ENCODE data around the gene ZNF213.

ZNF213 gene, protein sequence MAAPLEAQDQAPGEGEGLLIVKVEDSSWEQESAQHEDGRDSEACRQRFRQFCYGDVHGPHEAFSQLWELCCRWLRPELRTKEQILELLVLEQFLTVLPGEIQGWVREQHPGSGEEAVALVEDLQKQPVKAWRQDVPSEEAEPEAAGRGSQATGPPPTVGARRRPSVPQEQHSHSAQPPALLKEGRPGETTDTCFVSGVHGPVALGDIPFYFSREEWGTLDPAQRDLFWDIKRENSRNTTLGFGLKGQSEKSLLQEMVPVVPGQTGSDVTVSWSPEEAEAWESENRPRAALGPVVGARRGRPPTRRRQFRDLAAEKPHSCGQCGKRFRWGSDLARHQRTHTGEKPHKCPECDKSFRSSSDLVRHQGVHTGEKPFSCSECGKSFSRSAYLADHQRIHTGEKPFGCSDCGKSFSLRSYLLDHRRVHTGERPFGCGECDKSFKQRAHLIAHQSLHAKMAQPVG

GRCh38 chr16:3134338-3135125 is at the start of gene ZNF213:
Gene ZNF213, plus strand, starts transcription at chr16:3135029. Its CDS starts 2,252 bp downstream, at chr16:3137281.
- peaks cover 5% of the 10 kb centered on the region for H3K27me3 ChIP-seq (ENCODE audit: insufficient read depth, low read length, poor library complexity, severe bottlenecking)
- no peak for TF ChIP-seq CTCF (conservative IDR thresholded peaks at IDR 0.05; ENCODE audit: low read length)
- no peak for TF ChIP-seq EZH2phosphoT487 (IDR thresholded peaks at IDR 0.05; ENCODE audit: borderline replicate concordance)
- no peaks in the 10 kb centered on the region for H3K36me3 ChIP-seq (ENCODE audit: insufficient read depth, low read length)
- no peaks in the 10 kb centered on the region for H4K20me1 ChIP-seq (ENCODE audit: insufficient read depth, low read length, poor library complexity, severe bottlenecking)
- H3K9me2 ChIP-seq (replicated peaks; ENCODE audit: low read depth, low read length) = no peaks in the 10 kb centered on the region
- H3K4me2 ChIP-seq (ENCODE audit: low read depth, low read length, poor library complexity, severe bottlenecking) = peak within 1 kb of the TSS; percentile 87
- peak within 1 kb of the TSS; percentile 90 for H3K4me3 ChIP-seq (ENCODE audit: low read length, poor library complexity, severe bottlenecking)
- no peaks in the 10 kb centered on the region for H3K4me1 ChIP-seq (ENCODE audit: insufficient read depth, low read length, poor library complexity, severe bottlenecking)
- peak within 1 kb of the TSS; percentile 82 for H2AFZ ChIP-seq (ENCODE audit: low read length)
- no peaks in the 10 kb centered on the region for H3F3A ChIP-seq (ENCODE audit: low read depth)
- H3K9me3 ChIP-seq (ENCODE audit: insufficient read depth, low read depth, low read length) = no peaks in the 10 kb centered on the region
- H3K79me2 ChIP-seq (ENCODE audit: insufficient read depth, low read length) = peaks cover 32% of the 10 kb centered on the region
- peak within 1 kb of the TSS; percentile 95 for H3K9ac ChIP-seq (ENCODE audit: low read depth, low read length, poor library complexity, severe bottlenecking)

- TF ChIP-seq EZH2phosphoT487 (IDR thresholded peaks at IDR 0.05; ENCODE audit: borderline replicate concordance) (no peak), CTCF (conservative IDR thresholded peaks at IDR 0.05; ENCODE audit: low read length) (no peak)
- Histone ChIP-seq H3K4me3 (ENCODE audit: low read length, poor library complexity, severe bottlenecking) (no peak overlapping the region), H3K36me3 (ENCODE audit: insufficient read depth, low read length) (no peaks in the 10 kb centered on the region), H3K4me1 (ENCODE audit: insufficient read depth, low read length, poor library complexity, severe bottlenecking) (peaks cover 15% of the 10 kb centered on the region), H3K4me2 (ENCODE audit: low read depth, low read length, poor library complexity, severe bottlenecking) (no peak overlapping the region), H3F3A (ENCODE audit: low read depth) (no peaks in the 10 kb centered on the region), H2AFZ (ENCODE audit: low read length) (no peak overlapping the region), H4K20me1 (ENCODE audit: insufficient read depth, low read length, poor library complexity, severe bottlenecking) (no peaks in the 10 kb centered on the region), H3K9me2 (replicated peaks; ENCODE audit: low read depth, low read length) (no peaks in the 10 kb centered on the region), H3K79me2 (ENCODE audit: insufficient read depth, low read length) (no peaks in the 10 kb centered on the region), H3K9me3 (ENCODE audit: insufficient read depth, low read depth, low read length) (no peaks in the 10 kb centered on the region), H3K9ac (ENCODE audit: low read depth, low read length, poor library complexity, severe bottlenecking) (peak overlapping the region; percentile 46), H3K27me3 (ENCODE audit: insufficient read depth, low read length, poor library complexity, severe bottlenecking) (no peaks in the 10 kb centered on the region)
Measured at GRCh38 chr16:3085868-3086595, 48.8 kb upstream of the ZNF213 start.

GRCh38 chr16:3086596-3087242 is 48.1 kb upstream of the ZNF213 start:
- Histone ChIP-seq H3K9me3 (ENCODE audit: insufficient read depth, low read depth, low read length) (no peaks in the 10 kb centered on the region), H3K4me1 (ENCODE audit: insufficient read depth, low read length, poor library complexity, severe bottlenecking) (peaks cover 15% of the 10 kb centered on the region), H3K36me3 (ENCODE audit: insufficient read depth, low read length) (no peaks in the 10 kb centered on the region), H2AFZ (ENCODE audit: low read length) (0 out of 2 replicates have a peak overlapping the region, but pooled peaks have one; percentile 27), H3K79me2 (ENCODE audit: insufficient read depth, low read length) (no peaks in the 10 kb centered on the region), H3F3A (ENCODE audit: low read depth) (no peaks in the 10 kb centered on the region), H3K9me2 (replicated peaks; ENCODE audit: low read depth, low read length) (no peaks in the 10 kb centered on the region), H3K27me3 (ENCODE audit: insufficient read depth, low read length, poor library complexity, severe bottlenecking) (no peaks in the 10 kb centered on the region), H4K20me1 (ENCODE audit: insufficient read depth, low read length, poor library complexity, severe bottlenecking) (no peaks in the 10 kb centered on the region), H3K4me2 (ENCODE audit: low read depth, low read length, poor library complexity, severe bottlenecking) (no peak overlapping the region), H3K9ac (ENCODE audit: low read depth, low read length, poor library complexity, severe bottlenecking) (peak overlapping the region; percentile 46), H3K4me3 (ENCODE audit: low read length, poor library complexity, severe bottlenecking) (no peak overlapping the region)
- TF ChIP-seq EZH2phosphoT487 (IDR thresholded peaks at IDR 0.05; ENCODE audit: borderline replicate concordance) (no peak), CTCF (conservative IDR thresholded peaks at IDR 0.05; ENCODE audit: low read length) (no peak)
